GM23248 (cell line): ENCODE data around the gene B9D2.

Experiments
- EZH2 ChIP-seq: fragments of 200-600 bp; sonication (generic); IDR thresholded peaks from 2 replicates; pipeline ENCODE4 v1.6.1; 2018; ENCODE audit warnings: antibody characterized with exemption, mild to moderate bottlenecking; ENCODE audit not compliant: insufficient read depth, poor library complexity, severe bottlenecking
- EZH2phosphoT487 ChIP-seq: fragments of 200-600 bp; sonication (generic); IDR thresholded peaks from 2 replicates; pipeline ENCODE4 v1.6.1; 2018; ENCODE audit warnings: antibody characterized with exemption, moderate library complexity, mild to moderate bottlenecking, low read depth; ENCODE audit not compliant: insufficient read depth

GRCh38 chr19:41373993-41374392 lies 10.0 kb upstream of the B9D2 start:
- TF ChIP-seq EZH2phosphoT487, result no peak
- TF ChIP-seq EZH2, result no peak
